Measurements from ENCODE around the gene ESCO1.
"Not testable (repeated sequence)": the region's sequence is repeated elsewhere in the genome, so short reads cannot be mapped to it uniquely, and the experiment has no call there.

Gene ESCO1

GRCh38 chr18:21600526-21601410, at the start of gene ESCO1:
ESCO1 (minus strand) TSS chr18:21600704; CDS start chr18:21574843, 25,861 bp downstream.
- DNase-seq (ENCODE audit: low read depth, low spot score) = peak; percentile 99
- peak within 1 kb of the TSS; percentile 98 for H3K4me3 ChIP-seq (ENCODE audit: low read depth, low read length)
- TF ChIP-seq CTCF (IDR thresholded peaks at IDR 0.05; ENCODE audit: low read depth, low read length) = peak; percentile 72
- in situ Hi-C loops (cut with HindIII; ENCODE audit: low sequenced_read_pairs) = no loop called here

GRCh38 chr18:21640375-21640774, 39.9 kb upstream of the ESCO1 start:
- H3K4me3 ChIP-seq (ENCODE audit: low read depth, low read length); in situ Hi-C loops (cut with HindIII; ENCODE audit: low sequenced_read_pairs); DNase-seq (ENCODE audit: low read depth, low spot score): not testable (repeated sequence)

DNA sequence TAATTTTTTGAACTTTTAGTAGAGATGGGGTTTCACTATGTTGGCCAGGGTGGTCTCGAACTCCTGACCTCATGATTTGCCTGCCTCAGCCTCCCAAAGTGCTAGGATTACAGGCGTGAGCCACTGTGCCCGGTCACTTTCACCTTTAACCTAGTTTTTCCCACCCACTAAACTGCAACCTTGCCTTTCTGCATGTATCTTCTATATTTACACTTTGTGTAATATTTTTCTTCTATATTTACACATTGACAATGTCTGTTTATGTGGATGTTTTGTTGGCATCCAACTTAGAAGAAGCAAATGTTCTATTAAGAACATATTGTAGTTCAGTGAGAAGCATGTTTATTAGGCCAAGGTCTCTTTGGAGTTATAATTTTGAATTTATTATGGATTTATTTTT, 38.3 kb upstream of the ESCO1 start:
- TF ChIP-seq CTCF (IDR thresholded peaks at IDR 0.05; ENCODE audit: low read depth, low read length) = no peak

GRCh38 chr18:21636769-21637168, 36.3 kb upstream of the ESCO1 start:
- H3K4me3 ChIP-seq (ENCODE audit: low read depth, low read length) = no peak overlapping the region
- in situ Hi-C loops (cut with HindIII; ENCODE audit: low sequenced_read_pairs) = no loop called here
- TF ChIP-seq CTCF (IDR thresholded peaks at IDR 0.05; ENCODE audit: low read depth, low read length) = no peak
- no peak for DNase-seq (ENCODE audit: low read depth, low spot score)

More for the DNA sequence above, 38.3 kb upstream of the ESCO1 start:
- in situ Hi-C loops (cut with HindIII; ENCODE audit: low sequenced_read_pairs) = no loop called here
- no peak overlapping the region for H3K4me3 ChIP-seq (ENCODE audit: low read depth, low read length)
- DNase-seq (ENCODE audit: low read depth, low spot score) = no peak

- in situ Hi-C loops (cut with HindIII; ENCODE audit: low sequenced_read_pairs) = no loop called here
- H3K4me3 ChIP-seq (ENCODE audit: low read depth, low read length) = no peak overlapping the region
- no peak for TF ChIP-seq CTCF (IDR thresholded peaks at IDR 0.05; ENCODE audit: low read depth, low read length)
- no peak for DNase-seq (ENCODE audit: low read depth, low spot score)
These were observed 34.2 kb upstream of the ESCO1 start for GRCh38 chr18:21634588-21635199.

DNA sequence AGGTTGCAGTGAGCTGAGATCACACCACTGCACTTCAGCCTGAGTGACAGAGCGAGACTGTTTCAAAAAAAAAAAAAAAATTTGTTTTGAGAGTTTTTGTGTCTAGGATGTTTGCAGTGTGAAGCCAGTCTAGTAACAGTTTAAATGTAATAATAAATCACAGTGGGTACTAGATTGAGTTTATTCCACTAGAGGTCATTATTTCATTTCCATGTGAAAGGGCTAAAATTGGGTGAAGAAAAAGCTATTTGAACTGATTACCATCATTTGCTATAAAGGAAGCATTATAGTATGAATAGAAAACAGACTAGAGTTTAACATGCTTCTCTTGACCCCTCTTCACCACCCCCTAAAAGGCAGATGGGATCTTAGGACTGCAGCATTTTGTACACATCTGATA, 31.9 kb upstream of the ESCO1 start:
- no peak overlapping the region for H3K4me3 ChIP-seq (ENCODE audit: low read depth, low read length)
- TF ChIP-seq CTCF (IDR thresholded peaks at IDR 0.05; ENCODE audit: low read depth, low read length) = no peak
- in situ Hi-C loops (cut with HindIII; ENCODE audit: low sequenced_read_pairs) = no loop called here
- DNase-seq (ENCODE audit: low read depth, low spot score) = no peak

All from astrocyte of the spinal cord (primary cell).